Kasumi-1 (cell line): ENCODE results near the gene SIPA1L3.
A peak's percentile ranks its signal among the peaks of the same experiment; 100 is the strongest.

Experiments used
- DNase-seq, 2 experiments: peaks; one replicate each; lab custom pipeline; 2025; lab: John Stamatoyannopoulos, UW

Gene SIPA1L3

GRCh38 chr19:37995346-37995745 is 88.3 kb downstream of the SIPA1L3 start:
- no peak for DNase-seq

DNA sequence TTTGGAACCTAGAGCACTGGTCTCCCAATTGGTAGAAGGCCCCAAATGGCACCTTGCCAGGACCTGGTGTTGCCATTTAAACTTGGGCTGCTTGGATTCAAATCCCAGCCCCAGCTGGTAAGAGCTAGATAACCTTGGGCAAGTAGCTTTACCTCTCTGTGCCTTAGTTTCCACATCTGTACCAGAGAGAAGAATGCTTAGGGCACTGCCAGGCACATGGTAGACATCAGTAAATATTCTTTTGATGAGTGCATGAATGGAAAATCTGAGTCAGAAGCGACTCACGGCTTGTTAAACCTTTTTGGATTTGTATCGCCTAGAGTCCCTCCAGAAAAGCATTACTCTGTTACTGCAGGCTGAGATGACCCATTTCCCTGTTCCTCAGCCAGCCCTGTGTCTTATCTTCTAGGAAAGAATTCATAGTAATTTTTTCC is 90.9 kb downstream of the SIPA1L3 start:
- DNase-seq, result no peak

- no peak for DNase-seq
Observed at GRCh38 chr19:37998801-37999308, 91.8 kb downstream of the SIPA1L3 start.

DNA sequence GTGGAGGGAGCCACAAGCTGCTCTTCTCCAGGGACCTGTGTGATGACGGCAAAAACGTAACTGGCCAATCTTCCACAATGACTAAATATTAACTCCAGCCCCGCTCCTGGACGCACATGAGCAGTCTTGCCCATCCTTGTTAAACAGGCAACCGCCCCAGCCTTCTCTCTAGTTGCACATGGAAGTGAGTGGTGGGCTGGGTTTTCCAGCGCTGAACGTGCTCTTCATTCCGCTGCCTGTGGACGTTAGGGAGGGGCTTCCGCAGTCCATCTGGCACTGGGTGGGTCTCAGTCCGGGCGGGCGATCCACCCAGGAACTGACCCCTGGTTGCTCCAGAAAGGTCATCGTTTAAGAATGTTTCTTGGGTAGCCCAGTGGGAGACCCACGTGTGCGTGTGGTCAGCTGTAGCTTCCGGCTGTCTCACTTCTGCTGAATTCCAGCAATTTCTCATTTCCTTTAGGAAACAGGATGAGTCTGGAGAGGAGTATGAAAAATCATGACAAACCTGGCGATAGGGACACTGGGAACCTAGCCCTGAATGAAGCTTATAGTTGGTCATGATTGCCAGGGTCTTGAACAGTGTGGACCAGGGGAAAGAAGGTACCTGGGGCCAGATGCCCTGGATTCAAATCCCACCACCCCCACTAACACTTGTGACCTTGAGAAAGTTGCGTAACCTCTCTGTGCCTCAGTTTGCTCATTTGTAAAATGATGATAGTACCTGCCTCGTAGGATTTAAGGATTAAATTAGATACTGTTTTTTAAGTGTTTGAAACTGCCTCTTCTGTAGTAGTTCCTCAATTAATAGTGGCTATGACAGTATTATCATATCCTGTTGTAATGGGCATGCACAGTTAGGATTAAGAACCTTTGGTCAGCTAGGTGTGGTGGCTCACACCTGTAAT is 92.6 kb downstream of the SIPA1L3 start:
- no peak for DNase-seq

GRCh38 chr19:38001158-38001781 is 94.3 kb downstream of the SIPA1L3 start:
- no peak for DNase-seq

DNA sequence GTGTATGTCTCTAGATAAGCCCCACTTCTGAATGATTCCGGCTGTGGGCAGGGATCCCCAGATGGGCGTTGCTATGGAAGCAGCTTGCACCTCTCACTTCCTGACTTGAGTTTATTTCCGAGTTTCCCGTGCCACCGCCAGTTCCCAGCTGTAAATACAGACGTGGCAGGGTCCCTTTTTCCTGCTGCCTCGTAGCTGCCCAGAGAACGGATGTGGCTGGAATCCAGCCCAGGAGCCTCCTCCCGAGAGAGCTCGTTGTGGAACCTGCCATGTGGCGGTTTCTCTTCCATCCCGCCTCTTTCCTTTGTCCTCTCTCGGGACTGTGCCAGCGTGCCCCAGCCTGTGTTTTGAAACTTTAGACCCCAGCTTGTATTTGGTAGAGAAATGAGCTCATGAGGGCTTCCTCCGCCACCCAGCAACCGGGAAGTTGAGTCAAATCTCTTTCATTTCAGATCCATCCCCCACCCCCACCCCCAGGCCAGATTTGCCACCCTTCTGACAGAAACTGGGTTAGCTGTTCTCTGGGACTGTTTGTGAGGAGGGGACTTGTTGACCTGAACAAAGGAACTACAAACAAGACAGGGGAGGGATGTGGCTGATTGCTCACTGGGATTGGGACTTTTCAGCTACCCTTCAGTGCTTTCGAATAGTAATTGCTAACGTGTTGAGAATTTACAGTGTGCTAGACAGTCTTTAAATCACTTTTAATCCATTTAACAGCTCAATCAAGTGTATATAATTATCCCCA is 96.6 kb downstream of the SIPA1L3 start:
- DNase-seq, result peak; percentile 88 to 89

GRCh38 chr19:38004186-38004520 is 97.1 kb downstream of the SIPA1L3 start:
- no peak for DNase-seq

GRCh38 chr19:38004521-38005223 is 97.7 kb downstream of the SIPA1L3 start:
- DNase-seq, result peak; percentile 97 to 98

DNA sequence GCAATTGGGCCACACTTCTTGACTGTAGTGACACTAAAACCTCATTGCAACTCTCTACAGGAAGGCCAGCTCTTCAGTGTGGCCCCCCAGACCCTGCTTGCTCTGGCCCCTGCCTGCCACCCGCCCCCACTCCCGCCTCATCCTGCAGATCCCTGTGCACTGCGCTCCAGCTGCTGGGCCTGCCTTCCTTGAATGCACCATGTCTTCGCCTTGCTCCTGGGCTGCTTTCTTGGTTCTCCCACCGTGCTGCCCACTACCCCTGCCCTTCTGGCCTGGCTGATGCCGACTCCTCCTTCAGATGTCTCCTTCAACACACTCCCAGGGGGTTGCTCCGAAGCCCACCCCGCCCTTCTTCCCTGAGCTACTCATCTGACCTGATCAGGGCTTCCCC is 98.2 kb downstream of the SIPA1L3 start:
- no peak for DNase-seq

GRCh38 chr19:38006361-38007045 is 99.5 kb downstream of the SIPA1L3 start:
- DNase-seq, result peak; percentile 15 to 31

- no peak for DNase-seq
Observed at GRCh38 chr19:38009650-38010242, 102.7 kb downstream of the SIPA1L3 start.

DNA sequence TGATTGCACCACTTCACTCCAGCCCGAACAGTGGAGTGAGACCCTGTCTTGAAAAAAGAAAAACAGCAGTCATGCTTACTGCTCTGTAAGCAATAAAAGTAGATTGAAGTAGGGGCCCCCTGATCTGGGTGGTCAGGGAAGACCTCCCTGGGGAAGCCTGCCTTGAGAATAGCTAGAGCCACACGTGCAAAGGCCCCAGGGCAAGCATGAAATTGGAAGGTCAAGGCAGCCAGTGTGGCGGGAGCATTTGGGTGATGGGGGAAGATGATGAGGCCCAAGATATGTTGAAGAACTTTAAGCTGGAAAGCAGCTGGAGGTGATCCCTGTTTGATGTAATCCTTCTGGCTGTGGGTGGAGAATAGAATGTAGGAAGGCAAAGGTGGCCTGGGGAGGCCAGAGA is 104.4 kb downstream of the SIPA1L3 start:
- DNase-seq, result no peak

DNA sequence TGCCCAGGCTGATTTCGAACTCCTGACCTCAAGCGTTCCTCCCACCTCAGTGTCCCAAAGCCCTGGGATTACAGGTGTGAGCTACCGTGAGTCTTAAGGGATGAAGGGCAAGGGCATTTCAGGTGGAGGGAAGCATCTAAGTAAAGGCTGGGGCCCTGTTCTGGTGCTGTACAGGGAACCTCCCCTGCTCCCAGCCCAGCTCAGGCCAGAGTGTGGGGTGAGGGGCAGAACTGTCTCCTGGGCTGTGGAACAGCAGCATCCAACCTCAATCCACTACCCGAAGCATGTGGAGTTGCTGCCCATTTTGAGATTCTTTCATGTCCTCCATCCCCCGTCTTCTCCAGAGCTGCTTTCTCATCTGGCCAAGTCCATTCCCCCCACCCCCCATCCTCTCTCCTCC is 105.3 kb downstream of the SIPA1L3 start:
- DNase-seq, result no peak

- no peak for DNase-seq
Observed at GRCh38 chr19:38012944-38013343, 105.9 kb downstream of the SIPA1L3 start.

DNA sequence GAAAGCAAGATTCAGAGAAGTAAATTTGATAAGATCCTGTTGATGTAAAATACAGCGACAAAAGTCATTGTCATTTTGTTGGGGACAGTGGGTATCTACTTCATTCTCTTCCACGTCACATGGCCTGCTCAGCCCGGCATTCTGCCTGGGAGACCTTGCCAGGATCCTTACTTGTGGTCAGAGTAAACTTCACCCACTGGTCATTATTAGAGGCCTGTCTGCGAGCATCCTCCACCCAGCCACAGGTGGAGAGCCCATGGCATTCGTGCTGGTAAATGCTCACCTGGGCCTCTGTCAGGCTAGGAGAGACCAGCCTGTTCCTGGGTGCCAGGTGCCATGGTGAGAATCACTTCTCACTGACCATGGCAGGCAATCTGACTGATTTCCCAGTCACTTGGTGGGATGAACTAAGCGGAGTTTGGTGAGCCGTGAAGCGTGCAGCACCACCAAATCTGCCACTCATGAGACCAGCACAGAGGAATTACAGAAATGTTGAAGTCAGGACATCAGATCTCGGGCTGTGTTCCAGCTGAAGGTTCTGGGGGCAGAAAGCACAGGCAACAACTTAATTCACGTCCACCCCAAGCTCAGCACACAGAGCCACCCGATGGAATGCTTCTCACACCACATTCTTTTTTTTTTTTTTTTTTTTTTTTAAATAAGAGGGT is 107.0 kb downstream of the SIPA1L3 start:
- DNase-seq, result no peak

DNA sequence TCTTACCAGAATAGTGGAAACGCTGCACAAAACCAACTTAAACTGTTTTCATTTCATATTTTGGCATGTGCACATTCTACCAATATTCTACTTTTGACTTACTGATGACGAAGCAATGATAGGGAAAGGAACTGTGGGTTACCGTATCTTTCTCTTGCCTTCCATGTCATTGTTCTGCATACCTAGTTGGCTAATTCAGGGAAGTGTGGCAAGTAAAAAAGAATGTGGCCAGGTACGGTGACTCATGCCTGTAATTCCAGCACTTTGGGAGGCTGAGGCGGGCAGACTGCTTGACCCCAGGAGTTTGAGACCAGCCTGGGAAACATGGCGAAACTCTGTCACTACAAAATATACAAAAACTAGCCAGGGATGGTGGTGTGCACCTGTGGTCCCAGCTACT is 108.2 kb downstream of the SIPA1L3 start:
- no peak for DNase-seq

DNA sequence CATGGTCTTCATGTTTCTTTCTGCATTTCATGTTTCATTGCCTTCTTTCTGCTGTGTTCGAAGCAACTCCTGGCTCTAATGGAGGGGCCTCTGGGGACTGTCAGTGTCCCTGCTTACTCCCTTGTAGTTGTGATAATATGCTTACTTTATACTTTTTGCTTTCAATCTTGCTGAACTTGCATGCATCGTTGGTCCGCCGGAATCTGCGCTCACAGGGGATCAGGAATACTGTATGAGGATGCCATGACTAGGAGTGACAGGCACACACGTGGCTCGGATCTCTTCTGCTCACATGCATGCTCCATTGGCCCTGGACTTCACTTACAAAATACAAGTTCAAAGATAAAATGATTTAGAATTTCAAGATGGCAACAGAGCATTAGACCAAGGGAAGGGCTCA is 108.8 kb downstream of the SIPA1L3 start:
- DNase-seq, result no peak

DNA sequence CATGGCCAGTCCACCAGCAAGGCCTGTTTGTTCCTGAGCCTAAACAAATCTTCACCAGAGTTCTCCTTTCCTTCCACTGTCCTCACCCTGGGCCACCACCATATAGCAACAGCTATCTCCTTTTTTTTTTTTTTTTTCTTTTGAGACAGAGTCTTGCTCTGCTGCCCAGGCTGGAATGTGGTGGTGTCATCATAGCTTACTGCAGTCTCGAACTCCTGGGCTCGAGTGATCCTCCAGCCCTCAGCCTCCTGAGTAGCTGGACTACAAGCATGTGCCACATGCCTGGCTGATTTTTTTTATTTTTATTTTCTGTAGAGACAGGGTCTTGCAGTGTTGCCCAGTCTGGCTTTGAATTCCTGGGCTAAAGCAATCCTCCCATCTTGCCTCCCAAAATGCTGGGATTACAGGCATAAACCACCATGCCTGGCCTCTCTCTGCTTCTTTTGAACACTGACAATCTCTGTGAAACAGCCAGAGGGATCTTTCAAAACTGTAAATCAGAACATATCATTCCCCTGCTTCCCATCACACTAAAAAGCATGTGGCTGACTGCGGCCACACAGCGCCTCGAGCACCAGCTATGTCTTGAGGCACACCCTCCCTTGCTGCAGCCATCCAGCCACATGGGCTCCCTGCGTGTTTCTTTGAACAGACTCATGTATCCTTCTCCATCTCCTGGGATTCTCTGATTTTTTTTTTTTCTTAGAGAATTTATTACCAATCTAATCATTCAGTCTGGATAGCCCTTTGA is 110.6 kb downstream of the SIPA1L3 start:
- no peak for DNase-seq

DNA sequence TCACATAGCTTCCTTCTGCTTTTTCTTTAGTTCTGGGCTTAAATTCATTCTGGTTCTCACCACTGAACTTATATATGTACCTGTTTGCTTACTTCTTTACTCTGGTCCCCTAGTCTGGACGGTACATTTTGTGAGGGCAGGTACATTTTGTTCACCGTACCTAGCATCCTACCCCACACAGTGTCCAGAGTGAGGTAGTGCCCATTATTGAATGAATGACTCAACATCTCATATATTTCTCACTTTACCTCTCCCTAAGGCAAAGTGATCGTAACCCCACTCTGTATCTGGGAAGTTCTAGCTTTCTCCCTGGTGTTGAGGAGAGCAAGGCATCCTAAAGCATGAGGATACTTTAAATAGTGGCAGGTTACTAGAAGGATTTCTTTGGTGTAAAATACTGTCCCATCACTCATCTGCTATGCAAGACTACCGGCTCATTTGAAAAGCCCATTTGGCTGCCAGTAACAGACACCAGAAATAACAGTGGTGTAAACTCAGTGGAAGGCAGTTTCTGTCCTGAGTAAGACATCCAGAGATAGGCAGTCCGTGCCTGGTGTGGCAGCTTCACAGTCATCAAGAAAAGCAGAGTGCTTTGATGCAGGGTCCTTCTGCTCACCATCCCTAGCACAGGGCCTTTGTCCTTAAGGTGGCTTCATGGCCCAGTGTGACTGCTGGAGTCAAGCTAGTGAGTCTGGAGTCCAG is 111.8 kb downstream of the SIPA1L3 start:
- no peak for DNase-seq
